ENCODE results near the gene ABCC11.
A peak's percentile ranks its signal among the peaks of the same experiment; 100 is the strongest.

Gene ABCC11

GRCh38 chr16:48165961-48166578 is 81.3 kb downstream of the ABCC11 start:
- no peak for TF ChIP-seq CTCF (conservative IDR thresholded peaks at IDR 0.05; ENCODE audit: control insufficient read depth, insufficient read depth, low read depth, low read length)
- no peak overlapping the region for H3K4me3 ChIP-seq (ENCODE audit: control insufficient read depth, low read depth, low read length)
- no peak for DNase-seq (ENCODE audit: low read depth)

- no peak overlapping the region for H3K4me3 ChIP-seq (ENCODE audit: control insufficient read depth, low read depth, low read length)
- peak; percentile 70 for DNase-seq (ENCODE audit: low read depth)
Observed at GRCh38 chr16:48164907-48165715, 82.2 kb downstream of the ABCC11 start.

GRCh38 chr16:48162839-48163410 is 84.4 kb downstream of the ABCC11 start:
- no peak for TF ChIP-seq CTCF (conservative IDR thresholded peaks at IDR 0.05; ENCODE audit: control insufficient read depth, insufficient read depth, low read depth, low read length)
- no peak for DNase-seq (ENCODE audit: low read depth)
- H3K4me3 ChIP-seq (ENCODE audit: control insufficient read depth, low read depth, low read length): no peak overlapping the region

More at GRCh38 chr16:48164907-48165715, 82.2 kb downstream of the ABCC11 start:
- TF ChIP-seq CTCF (conservative IDR thresholded peaks at IDR 0.05; ENCODE audit: control insufficient read depth, insufficient read depth, low read depth, low read length): peak; percentile 82

GRCh38 chr16:48161906-48162305 is 85.4 kb downstream of the ABCC11 start:
- no peak for TF ChIP-seq CTCF (conservative IDR thresholded peaks at IDR 0.05; ENCODE audit: control insufficient read depth, insufficient read depth, low read depth, low read length)
- DNase-seq (ENCODE audit: low read depth): no peak
- no peak overlapping the region for H3K4me3 ChIP-seq (ENCODE audit: control insufficient read depth, low read depth, low read length)

- DNase-seq (ENCODE audit: low read depth): peak; percentile 47
- TF ChIP-seq CTCF (conservative IDR thresholded peaks at IDR 0.05; ENCODE audit: control insufficient read depth, insufficient read depth, low read depth, low read length): no peak
- H3K4me3 ChIP-seq (ENCODE audit: control insufficient read depth, low read depth, low read length): no peak overlapping the region
Observed at GRCh38 chr16:48160575-48160974, 86.8 kb downstream of the ABCC11 start.

GRCh38 chr16:48158296-48158695 is 89.0 kb downstream of the ABCC11 start:
- H3K4me3 ChIP-seq (ENCODE audit: control insufficient read depth, low read depth, low read length): no peak overlapping the region
- DNase-seq (ENCODE audit: low read depth): peak; percentile 80
- no peak for TF ChIP-seq CTCF (conservative IDR thresholded peaks at IDR 0.05; ENCODE audit: control insufficient read depth, insufficient read depth, low read depth, low read length)
